Measurements from ENCODE around the gene TTC13.

TTC13 gene

DNA sequence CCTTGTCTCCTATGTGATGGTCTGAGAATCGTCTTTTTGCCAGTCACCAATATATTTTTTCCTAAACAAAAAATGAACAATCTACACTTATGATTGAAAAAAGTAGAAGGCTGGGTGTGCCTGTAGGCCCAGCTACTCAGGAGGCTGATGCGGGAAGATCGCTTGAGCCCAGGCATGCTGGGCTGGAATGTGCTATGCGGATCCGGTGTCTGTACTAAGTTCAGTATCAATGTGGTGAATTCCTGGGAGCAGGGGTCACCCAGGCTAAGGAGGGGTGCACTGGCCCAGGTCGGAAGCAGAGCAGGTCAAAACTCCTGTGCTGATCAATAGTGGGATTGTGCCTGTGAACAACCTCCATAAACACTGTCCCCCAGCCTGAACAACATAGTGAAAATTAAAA lies 84.6 kb downstream of the TTC13 start:
- DNase-seq (ENCODE audit: insufficient read length, low spot score) (no peak), FAIRE-seq (no peak)
- TF ChIP-seq, protein P1, sequence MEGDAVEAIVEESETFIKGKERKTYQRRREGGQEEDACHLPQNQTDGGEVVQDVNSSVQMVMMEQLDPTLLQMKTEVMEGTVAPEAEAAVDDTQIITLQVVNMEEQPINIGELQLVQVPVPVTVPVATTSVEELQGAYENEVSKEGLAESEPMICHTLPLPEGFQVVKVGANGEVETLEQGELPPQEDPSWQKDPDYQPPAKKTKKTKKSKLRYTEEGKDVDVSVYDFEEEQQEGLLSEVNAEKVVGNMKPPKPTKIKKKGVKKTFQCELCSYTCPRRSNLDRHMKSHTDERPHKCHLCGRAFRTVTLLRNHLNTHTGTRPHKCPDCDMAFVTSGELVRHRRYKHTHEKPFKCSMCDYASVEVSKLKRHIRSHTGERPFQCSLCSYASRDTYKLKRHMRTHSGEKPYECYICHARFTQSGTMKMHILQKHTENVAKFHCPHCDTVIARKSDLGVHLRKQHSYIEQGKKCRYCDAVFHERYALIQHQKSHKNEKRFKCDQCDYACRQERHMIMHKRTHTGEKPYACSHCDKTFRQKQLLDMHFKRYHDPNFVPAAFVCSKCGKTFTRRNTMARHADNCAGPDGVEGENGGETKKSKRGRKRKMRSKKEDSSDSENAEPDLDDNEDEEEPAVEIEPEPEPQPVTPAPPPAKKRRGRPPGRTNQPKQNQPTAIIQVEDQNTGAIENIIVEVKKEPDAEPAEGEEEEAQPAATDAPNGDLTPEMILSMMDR (IDR thresholded peaks at IDR 0.05; ENCODE audit: insufficient read depth, missing control alignments) = no peak

DNA sequence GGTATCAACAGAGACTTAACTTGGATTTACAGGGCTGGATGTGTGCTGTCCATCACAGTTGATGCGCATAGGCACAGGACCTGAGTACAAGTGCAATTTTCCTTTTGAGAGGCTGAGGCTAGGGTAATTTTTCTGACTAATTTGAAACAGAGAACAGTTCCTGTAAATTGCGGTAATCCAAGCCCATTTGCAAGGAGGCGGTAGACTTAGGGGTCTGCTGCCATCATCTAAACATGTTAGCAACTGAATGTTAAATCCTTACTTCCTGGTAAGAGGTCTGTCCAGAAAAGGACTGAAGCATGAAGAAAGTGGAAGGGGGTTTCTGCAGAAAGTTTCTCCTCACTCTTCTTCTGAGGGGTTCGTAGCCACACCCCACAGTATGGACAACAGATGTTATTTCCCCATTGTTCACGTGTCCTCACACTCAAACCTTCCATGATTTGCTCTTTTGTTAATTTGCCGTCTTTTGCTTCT lies 86.6 kb downstream of the TTC13 start:
- TF ChIP-seq, protein P1 (IDR thresholded peaks at IDR 0.05; ENCODE audit: insufficient read depth, missing control alignments) = no peak
- FAIRE-seq (no peak), DNase-seq (ENCODE audit: insufficient read length, low spot score) (no peak)

DNA sequence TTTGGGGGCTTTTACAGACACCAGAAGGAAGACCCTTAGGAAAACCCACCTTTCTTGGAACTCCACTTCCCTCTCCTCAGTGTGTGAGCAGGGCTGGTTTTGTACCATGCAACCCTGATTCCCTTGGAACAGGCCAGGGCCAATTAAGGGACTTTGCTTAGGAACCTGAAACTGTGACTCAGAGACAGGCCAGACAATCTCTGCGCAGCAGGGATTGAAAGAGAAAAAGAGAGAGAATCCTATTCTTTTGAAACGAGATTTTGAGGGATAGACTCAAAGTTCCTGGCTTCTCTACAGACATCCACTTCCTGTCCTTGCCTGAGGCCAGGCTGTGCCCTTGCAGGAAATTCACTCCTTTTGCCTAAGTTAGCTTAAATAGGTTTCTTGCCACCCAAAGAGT lies 87.2 kb downstream of the TTC13 start:
- TF ChIP-seq, protein P1 (IDR thresholded peaks at IDR 0.05; ENCODE audit: insufficient read depth, missing control alignments) = no peak
- FAIRE-seq = no peak
- DNase-seq (ENCODE audit: insufficient read length, low spot score) = no peak

DNA sequence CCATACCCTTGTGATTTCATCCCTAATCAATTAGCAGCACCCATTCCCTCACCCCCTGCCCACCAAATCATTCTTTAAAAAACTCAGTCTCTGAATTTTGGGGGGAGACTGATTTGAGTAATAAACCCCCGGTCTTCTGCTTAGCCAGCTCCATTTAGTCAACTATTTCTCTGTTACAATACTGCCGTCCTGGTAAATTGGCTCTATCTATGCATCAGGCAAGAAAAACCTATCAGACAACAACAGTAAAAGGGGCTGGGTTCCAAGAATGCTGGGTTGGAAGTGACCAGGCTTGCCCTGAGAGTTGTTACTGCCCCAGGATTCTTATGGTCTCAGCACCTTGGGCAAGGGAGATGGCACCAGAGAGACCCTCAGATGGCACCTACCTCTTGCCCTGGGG lies 94.0 kb downstream of the TTC13 start:
- DNase-seq (ENCODE audit: insufficient read length, low spot score) (no peak), FAIRE-seq (no peak)
- TF ChIP-seq, protein P1 (IDR thresholded peaks at IDR 0.05; ENCODE audit: insufficient read depth, missing control alignments) = no peak

DNA sequence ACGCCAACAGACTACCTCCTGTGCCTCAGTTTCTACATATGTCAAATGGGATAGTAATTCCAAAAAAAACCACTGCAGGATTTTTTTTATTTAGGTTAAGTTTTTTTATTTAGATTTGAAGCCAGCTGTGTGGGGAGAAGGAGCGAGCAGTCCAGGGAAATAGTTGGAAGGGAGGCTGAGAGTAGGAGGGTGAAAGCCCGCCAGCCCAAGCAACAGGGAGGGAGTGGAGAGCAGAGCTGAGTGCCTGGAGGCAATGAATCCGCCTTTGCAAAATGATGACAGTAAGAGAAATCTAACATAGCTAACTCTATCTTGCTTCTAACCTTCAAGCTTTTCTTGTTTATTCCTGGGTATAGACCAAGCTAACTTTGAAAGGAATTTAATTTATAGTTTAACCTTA lies 94.7 kb downstream of the TTC13 start:
- no peak for DNase-seq (ENCODE audit: insufficient read length, low spot score)
- TF ChIP-seq, protein P1 (IDR thresholded peaks at IDR 0.05; ENCODE audit: insufficient read depth, missing control alignments) = no peak
- FAIRE-seq = no peak

DNA sequence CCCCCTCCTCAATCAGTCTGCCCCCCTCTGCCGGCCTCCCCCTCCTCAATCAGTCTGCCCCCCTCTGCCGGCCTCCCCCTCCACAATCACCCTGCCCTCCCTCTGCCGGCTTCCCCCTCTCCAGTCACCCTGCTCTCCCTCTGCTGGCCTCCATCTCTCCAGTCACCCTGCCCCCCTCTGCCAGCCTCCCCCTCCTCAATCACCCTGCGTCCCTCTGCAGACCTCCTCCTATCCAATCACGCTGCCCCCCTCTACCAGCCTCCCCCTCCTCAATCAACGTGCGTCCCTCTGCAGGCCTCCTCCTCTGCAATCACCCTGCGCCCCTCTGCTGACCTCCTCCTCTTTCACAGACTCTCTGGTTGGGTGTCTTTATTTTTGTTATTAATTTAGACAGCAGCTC lies 98.9 kb downstream of the TTC13 start:
- DNase-seq (ENCODE audit: insufficient read length, low spot score) (no peak), FAIRE-seq (no peak)
- TF ChIP-seq, protein P1 (IDR thresholded peaks at IDR 0.05; ENCODE audit: insufficient read depth, missing control alignments) = no peak

DNA sequence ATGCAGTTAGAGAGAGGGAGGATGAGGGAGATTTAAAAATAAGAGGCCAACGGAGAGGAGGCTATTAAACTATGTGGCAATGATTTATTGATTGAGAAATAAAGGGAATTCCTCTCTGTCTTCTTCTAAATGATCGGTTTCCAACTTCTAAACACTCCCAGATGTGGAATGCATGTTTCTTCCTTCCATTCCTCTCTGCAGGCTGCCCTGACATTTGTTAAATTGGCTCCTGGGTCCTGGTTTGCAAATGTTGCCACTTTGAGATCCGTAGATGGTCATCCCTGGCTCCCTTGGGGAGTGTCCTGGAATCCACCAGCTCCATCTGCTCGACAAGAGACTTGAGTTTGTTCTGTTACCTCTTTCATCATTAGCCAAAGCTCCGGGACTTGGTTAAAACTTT lies 100.1 kb downstream of the TTC13 start:
- TF ChIP-seq, protein P1 (IDR thresholded peaks at IDR 0.05; ENCODE audit: insufficient read depth, missing control alignments) = no peak
- no peak for DNase-seq (ENCODE audit: insufficient read length, low spot score)
- FAIRE-seq = no peak

Measured in D721Med (cell line).